Measurements from ENCODE around the gene RBM23. TPM values are rescaled to one million over a fixed set of nuclear protein-coding genes. Genes with fewer than 3 reads are reported as not detected.

RBM23 gene
- total and polyA plus RNA-seq, 9 of the 15 experiments (the other 6 are each of a cell fraction or from before 2014, with no cell fraction given) = 46.0 to 102 (median 58.5) TPM

- TF ChIP-seq HNRNPL (IDR thresholded peaks at IDR 0.05; ENCODE audit: low read depth, low read length) = peak; percentile 59; the same call in 1 of the 2 replicates
- peak; percentile 98 for TF ChIP-seq SMC3 (conservative IDR thresholded peaks at IDR 0.05; ENCODE audit: insufficient read depth, low read depth, low read length)
- 0 out of 2 replicates have a peak, but pooled peaks have one; percentile 81 for TF ChIP-seq SRSF3 (IDR thresholded peaks at IDR 0.05; ENCODE audit: insufficient read depth, low read length)
- TF ChIP-seq ADNP (tag; IDR thresholded peaks at IDR 0.05) = peak; percentile 69; the same call in 1 of the 2 replicates
- TF ChIP-seq STAG1 (CRISPR knock-in tag; IDR thresholded peaks at IDR 0.05; ENCODE audit: borderline replicate concordance) = peak; percentile 92
- TF ChIP-seq CEBPG (CRISPR knock-in tag; IDR thresholded peaks at IDR 0.05) = no peak
- no peak for TF ChIP-seq CEBPG (tag; conservative IDR thresholded peaks at IDR 0.05 in 1 of 2, IDR thresholded peaks at IDR 0.05 in 1 of 2)
- TF ChIP-seq ZNF740 (CRISPR knock-in tag; IDR thresholded peaks at IDR 0.05) = peak; percentile 68
- TF ChIP-seq ZNF740 (tag; IDR thresholded peaks at IDR 0.05) = no peak
- TF ChIP-seq RAD51 (IDR thresholded peaks at IDR 0.05; ENCODE audit: borderline replicate concordance, low read depth) = no peak
- TF ChIP-seq ZFPM2 (CRISPR knock-in tag; IDR thresholded peaks at IDR 0.05) = no peak
- peak in 1 of 2 experiments; percentile 50; a peak in 2 of 4 replicates for TF ChIP-seq FOXK2 (conservative IDR thresholded peaks at IDR 0.05 in 1 of 2, IDR thresholded peaks at IDR 0.05 in 1 of 2; ENCODE audit: low read depth in 2 of 2)
- peak; percentile 30; the same call in 1 of the 2 replicates for TF ChIP-seq ZBTB7A (IDR thresholded peaks at IDR 0.05; ENCODE audit: borderline replicate concordance, control insufficient read depth, low read depth, low read length)
- no peak for TF ChIP-seq ATF1 (CRISPR knock-in tag; IDR thresholded peaks at IDR 0.05)
- 0 out of 2 replicates have a peak, but pooled peaks have one; percentile 35 for TF ChIP-seq ATF1 (tag; IDR thresholded peaks at IDR 0.05)
- no peak for TF ChIP-seq ZNF133 (CRISPR knock-in tag; IDR thresholded peaks at IDR 0.05)
- no peak for TF ChIP-seq RBBP5 (IDR thresholded peaks at IDR 0.05; ENCODE audit: borderline replicate concordance, insufficient read depth, low read length, poor library complexity, severe bottlenecking)
- TF ChIP-seq BACH1 (tag; IDR thresholded peaks at IDR 0.05) = peak; percentile 33; the same call in 1 of the 2 replicates
- 0 out of 2 replicates have a peak, but pooled peaks have one; percentile 49 for TF ChIP-seq ARID4B (CRISPR knock-in tag; IDR thresholded peaks at IDR 0.05)
- TF ChIP-seq MCM2 (IDR thresholded peaks at IDR 0.05; ENCODE audit: low read depth) = no peak
- TF ChIP-seq ZNF507 (tag; conservative IDR thresholded peaks at IDR 0.05) = no peak
- peak; percentile 44; the same call in 1 of the 2 replicates for TF ChIP-seq ZFX (CRISPR knock-in tag; IDR thresholded peaks at IDR 0.05)
- peak; percentile 28; the same call in 1 of the 2 replicates for TF ChIP-seq ZBTB17 (CRISPR knock-in tag; IDR thresholded peaks at IDR 0.05)
These were observed 65.8 kb downstream of the RBM23 start (continued) for GRCh38 chr14:22852940-22853767.

Data from K562 (cell line).